GDM1 (cell line): ENCODE results near the gene ATAD3A.

Source experiments
- DNase-seq: peaks from one replicate; lab custom pipeline; 2025; lab: John Stamatoyannopoulos, UW

Gene ATAD3A

DNA sequence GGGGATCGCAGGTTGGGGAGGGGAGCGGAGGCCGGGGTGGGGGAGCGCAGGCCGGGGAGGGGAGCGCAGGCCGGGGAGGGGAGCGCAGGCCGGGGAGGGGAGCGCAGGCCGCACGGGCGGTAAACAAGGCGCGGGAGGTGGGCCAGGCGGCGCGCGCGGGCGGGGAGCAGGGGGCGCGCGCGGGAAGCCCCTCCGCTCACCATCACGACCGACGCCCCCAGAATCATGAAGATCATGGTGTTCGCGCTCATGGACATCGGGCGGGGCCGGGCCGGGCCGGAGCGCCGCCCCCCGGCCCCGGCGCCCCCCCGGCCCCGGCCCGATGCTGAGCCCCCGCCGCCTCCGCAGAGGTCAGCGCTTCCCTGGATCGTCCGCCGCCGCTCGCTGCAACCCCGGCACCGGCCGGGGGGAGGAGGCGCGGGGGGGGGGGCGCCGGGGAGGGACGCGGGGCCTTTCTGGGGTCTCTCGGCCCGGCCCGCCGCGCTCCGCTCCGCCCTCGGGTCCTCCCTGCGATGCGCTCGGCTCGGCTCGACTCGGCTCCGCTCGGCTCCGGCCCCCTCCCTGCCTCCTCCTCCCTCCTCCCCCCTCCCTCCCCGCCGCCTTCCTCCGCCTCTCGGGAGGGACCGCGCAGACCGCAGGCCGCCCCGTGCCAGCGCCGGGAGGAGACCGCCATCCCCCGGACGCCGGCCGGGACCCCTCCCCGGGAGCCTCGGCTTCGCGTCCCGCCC, 28.3 kb downstream of the ATAD3A start, which contains the start of gene TMEM240:
Gene TMEM240, minus strand, starts transcription at position 535 of the 728 bp plus-strand sequence. Its CDS starts 278 bp downstream, at position 257.
- DNase-seq: no peak

DNA sequence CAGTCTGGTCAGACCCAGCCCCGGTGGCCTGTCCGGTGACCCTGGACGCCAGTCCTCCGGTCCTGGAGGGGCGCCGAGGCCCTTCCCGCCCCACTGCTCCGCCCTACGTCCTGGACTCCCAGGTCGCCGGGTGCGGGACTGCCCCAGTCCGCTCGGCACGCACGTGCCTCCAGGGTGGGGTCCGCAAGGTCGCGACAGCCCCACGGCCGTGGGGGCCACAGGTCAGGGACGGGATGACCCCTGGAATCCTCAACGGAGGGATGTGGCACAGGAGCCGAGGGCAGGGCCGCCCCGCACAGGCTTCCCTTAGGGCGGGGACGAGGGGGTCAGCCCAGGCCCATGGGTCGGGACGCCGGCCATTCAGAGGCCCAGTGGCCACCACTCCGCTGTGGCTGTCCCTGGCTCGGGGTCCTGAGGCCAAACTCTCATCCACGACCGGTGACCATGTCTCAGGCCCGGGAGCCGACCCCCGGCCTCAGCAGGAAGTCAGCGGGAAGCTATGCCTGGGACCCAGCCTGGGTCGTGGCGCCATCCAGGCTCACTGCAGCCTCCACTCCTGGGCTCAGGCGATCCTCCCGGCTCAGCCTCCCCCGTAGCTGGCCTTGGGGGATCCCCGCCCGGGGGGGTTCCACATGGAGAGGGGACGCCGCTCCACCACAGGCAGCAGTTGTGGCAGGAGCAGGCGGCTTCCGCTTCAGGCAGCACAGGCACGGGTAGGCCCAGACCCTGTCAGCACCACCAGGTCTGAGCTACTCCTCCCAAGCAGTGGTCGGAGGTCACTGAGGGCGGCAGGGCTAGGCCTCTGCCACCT, 29.1 kb downstream of the ATAD3A start:
- DNase-seq: no peak

DNA sequence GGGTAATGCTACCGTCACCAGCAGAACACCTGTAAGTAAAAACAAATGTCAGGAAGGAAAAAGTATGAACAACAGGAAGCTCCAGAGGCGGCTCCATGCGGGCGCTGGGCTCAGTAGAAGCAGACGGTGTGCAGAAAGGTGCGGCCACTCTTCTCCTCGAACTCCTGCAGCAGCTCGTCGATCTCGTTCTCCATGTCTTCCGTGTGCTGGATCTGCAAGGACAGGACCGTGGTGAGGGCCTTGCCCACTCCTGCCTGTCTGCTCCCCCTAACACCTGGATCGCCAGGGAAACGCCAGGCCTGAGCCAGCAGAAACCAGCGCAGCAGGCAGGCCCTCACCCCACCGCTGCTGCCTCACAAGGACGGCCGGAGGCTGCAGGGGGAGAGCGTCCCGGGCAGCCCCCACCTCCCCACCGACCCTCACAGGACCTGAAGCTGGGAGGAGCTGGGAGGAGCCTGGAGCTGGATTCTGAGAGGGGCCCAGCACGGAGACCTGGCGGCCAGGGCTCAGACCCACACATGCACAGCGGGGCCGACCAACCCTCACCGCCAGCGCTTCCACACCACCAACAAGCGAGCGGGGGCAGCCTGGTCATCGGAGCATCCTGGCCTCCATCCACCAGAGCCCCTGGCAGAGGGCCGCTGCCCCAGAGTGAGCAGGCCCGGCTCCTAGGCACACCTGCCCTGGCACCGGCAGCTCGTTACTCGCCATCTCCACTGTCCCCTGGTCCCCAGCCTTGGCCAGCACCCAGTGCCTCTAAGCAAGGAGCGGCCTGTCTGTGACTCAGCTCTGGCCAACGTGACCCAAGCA, 30.2 kb downstream of the ATAD3A start:
- DNase-seq: no peak

DNA sequence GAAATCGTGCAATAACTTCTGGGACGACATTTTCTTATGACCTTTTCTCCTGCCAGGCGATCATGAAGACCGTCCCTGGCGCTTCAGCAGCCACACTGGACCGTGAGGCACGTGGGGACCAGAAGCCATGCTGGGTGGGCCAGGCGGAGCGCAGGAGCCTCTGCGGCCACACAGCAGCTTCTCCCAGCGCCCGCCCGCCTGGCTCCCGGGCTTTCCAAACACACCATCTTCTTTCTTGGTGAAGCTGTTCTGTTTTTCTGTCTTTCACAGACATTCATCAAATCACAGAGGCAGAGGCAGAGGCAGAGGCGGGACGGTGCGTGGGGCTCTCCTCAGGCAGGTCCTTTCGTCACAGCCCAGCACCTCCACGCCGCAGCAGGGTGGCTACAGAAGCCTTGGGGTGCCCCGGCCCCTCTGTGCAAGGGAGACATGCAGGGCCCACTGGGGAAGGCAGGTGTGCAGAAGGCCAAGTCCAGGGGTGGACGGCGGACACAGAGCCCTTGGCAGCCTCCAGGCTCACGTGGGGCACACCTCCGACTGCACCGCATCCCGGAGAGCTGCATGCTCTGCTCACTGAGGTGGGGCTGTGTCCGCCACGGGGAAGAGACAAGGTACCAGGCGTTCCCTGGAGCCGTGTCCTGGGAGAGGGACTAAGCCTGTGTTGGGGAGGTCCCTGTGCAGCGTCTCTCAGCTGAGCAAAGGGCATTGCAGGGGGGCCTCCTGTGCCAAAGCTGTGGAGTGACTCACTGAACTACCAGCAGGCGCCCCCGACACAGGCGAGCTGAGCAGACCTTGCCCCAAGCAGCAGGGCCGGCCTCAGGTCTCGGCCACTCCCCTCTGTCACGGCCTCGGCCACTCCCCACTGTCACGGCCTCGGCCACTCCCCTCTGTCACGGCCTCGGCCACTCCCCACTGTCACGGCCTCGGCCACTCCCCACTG, 31.1 kb downstream of the ATAD3A start:
- DNase-seq: no peak

DNA sequence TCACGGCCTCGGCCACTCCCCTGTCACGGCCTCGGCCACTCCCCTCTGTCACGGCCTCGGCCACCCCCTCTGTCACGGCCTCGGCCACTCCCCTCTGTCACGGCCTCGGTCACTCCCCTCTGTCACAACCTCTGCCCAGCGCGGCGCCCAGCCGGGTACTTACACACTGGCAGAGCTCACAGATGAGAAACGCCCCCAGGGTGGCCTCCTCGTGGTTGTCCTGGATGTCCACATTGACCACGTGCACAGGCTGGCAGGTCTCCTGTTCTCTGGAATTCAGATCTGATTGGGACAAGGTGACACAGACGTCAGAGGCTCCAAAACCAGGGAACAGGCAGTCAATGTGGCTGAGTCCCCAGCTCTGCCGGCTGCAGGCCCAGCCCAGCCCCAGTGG, 31.7 kb downstream of the ATAD3A start:
- DNase-seq: no peak

DNA sequence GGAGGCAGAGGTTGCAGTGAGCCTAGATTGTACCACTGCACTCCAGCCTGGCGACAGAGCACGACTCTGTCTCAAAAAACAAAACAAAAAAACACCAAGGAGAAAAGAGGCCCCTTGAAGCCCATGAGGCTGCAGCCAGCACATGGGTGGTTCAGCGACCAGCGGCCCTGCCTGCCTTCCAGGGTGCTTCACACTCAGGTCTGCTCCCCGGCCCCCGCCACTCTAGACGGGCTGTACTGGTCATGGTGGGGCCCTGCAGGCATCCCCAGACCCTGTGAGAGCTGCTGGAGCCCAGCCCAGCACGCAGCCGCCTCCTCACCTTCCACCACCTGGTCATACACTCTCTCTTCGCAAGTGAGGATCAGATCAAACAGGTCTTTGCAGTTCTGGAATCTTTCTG, 32.6 kb downstream of the ATAD3A start:
- no peak for DNase-seq

DNA sequence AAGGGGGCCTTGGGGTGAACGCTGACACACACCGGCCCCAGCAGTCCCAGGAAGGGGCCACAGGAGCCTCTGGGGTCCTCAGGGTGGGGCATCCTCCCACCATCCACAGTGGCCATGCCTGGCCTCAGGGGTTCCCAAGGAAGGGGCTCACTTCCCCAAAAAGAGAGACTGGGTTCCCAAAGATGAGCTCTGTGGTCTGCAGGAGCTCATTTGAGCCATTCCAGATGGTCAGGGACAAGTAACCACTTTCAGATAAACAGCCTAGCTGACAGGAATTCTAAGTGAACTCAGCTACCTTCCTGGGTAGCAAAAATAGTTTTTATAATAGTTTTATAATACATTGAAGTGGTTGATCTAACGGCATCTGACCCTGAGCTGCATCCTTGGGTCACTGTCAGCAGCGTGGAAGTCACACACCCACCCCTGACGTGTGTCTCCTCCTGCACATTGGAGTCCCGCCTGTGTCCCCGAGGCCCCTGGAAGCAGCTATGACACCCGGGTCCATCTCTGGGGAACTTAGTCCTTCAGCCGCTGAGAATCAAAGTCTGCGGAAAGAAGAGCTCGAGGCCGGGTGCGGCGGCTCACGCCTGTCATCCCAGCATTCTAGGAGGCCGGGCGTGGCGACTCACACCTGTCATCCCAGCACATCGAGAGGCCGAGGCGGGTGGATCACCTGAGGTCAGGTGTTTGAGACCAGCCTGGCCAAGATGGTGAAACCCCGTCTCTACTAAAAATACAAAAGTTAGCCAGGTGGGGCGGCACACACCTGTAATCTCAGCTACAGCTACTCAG, 34.2 kb downstream of the ATAD3A start:
- no peak for DNase-seq

DNA sequence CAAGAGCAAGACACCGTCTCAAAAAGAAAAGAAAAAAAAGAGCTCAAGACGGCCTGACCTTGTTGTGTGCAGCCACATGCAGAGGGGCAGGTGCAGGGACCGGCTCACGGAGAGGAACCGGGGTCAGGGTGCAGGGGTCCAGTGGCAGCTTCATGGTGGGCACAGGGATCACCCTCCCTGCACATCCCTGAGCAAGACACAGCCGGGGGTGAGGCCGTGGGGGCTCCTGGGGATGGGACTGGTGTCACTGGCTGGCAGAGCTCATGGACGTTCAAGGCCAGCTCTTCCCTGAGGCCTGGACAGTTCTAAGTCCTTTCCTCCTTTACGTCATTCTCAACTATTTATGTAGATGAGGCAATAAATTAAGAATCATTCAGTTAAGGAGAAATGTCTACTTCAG, 35.0 kb downstream of the ATAD3A start:
- no peak for DNase-seq

DNA sequence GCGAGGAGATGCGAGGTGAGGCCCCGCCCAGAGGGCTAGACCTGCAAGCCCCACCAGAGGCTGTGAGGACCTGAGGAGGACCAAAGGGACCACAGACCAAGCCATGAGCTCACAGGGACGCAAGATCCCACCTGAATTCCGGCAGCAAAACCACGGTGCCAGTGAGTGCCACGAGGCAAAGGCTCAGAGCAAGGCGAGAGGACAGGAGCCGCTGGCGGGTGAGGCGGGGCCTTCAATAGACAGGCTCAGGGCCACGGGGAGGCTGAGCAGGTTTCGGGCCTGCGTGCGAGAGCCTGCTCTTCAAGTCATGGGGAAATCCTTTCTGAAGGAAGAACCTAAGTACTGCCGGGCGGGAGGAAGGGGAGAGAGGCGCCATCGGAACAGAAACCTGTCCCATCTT, 35.5 kb downstream of the ATAD3A start:
- no peak for DNase-seq

DNA sequence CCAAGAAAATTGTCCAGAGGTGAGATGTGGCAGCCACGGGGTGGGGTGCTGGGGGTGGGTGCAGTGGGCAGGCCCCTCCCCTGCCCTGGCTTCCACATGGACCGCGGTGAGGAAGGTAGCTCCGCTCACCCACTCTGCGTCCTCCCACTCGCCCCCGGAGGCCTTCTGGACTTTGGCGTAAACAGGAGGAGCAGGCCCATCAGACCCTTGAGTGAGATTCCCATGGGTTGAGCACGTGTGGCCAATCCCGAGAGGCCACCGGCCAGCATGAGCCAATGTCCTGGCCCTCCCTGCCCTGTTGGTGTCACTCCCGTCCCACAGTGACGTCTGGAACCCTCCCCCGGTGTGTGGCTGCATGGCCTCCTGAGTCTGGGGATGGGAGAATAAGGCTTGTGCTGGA, 36.6 kb downstream of the ATAD3A start:
- DNase-seq: no peak

DNA sequence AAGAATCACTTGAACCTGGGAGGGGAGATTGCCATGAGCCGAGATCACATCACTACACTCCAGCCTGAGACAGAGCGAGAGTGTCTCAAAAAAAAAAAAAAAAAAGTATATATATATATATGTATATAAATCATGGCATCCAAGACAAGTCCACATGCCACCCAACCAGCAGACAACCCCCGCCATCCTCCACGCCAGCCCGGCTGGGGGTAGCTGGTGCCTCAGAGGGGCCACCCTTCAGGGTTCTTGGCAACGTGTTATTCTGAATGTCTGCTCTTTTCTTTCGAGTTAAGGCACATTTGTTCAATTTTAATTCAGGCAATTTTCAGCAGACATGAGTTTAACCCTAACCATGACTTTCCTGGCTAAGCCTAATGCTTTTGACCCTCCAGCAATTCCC, 38.1 kb downstream of the ATAD3A start:
- DNase-seq: no peak

DNA sequence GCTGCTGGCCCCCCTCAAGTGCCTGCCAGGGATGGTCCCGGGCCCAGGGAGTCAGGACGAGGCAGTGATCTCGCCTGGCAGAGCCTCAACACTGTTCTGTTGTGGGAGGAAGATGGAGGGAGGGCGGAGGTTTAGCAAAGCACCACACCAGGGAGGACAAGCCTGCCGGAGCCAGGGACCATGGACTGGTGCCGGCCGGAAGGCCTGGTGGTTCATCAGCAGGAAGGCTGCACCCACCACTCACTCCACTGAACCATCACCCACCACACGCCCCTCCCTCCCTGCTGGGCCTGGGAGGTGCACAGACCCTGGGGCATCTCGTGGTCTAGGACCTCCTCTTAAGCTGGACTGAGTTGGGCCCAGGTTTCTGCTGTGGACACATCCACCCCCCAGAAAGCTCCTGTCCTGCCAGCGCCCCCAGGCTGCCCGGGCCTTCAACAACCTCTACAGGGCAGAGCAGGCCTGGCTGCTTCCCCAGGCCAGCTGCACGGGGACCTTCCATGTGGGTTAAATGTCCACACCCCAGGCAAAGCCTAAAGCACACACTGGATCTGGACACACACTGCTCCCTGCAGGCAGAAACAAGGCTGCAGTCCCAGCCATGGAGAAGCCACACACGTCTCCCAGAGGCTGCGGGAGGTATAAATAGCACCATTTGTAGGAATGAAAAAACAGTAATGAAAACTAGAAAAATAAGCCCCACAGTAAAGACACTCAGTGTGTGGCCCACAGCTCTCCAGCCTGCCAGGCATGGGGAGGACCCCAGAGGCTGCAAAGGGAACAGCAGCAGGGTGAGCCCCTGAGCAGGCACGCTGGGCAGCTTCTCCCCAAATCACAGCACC, 38.9 kb downstream of the ATAD3A start:
- DNase-seq: no peak

DNA sequence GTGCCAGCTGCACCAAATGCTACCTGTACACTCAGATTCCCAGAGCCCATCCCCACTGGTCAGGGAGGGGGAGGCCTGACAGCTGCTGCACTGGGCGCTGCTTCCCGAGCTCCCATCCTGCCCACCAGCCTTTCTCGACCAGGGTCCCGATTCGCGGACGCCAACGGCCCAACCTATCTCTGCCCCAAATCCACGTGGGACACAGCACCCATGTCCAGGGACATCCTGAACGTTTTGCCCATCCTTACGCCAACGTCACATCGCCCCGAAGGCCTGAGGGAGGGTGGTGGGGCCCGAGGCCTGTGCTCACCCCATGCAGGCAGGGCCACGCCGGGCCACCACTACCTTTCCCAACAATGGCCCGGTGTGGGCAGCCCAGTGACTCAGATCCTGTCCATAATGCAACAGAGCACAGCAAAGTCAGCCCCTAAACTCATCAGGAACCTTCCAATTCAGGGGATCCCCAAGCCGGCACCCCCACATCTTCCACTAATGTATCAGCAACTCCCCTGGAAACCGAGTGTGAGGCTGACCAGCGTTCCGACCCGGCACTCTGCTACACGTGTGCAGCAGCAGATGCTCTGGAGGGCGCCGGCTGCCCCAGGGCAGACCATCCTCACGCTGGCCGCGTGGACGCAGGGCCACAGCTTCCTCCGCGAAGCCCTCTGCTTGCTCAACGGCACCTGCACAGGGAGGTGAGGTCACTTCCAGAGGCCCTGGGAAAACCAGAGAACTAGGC, 39.7 kb downstream of the ATAD3A start:
- no peak for DNase-seq

DNA sequence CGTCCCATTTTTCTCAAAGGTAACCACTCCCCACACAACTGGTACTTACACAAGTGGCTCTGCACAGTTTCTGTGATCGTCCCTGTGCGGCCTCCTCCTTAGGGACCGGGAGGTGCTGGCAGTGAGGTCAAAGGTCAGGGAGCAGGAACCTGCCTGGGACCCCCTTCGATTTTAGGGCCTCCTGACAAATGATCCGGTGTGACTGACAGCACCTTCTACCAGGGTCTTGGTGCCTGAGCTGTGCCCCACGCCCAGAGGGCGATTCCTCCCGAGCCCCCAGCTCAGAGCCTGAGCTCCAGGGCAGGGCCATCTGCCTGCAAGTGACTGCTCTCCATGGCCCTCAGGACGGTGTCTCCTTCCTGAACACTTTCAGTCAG, 40.3 kb downstream of the ATAD3A start:
- DNase-seq: no peak

DNA sequence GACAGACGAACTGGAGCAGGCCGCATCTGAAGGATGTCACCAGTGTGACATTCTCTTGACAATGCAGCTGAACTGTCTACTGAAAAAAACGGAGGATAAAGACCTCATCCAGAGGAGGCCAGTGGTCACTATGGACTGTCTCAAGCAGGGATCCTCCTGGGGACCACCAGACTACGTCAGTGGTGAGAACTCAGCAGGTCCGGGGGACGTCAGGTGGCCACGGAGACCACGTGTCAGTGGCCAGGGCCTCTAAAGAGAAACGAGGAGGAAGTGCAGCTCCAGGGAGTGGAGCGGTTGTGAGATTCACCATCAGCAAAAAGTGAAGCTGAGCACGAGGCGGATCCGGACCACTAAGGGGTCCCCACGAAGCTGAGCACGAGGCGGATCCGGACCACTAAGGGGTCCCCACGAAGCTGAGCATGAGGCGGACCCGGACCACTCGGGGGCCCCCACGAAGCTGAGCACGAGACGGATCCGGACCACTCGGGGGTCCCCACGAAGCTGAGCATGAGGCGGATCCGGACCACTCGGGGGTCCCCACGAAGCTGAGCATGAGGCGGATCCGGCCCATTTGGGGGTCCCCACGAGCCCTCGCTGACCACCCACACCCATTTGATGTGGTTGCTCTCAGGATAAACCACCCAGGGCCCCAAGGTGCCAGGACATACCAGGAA, 42.0 kb downstream of the ATAD3A start:
- DNase-seq: no peak

DNA sequence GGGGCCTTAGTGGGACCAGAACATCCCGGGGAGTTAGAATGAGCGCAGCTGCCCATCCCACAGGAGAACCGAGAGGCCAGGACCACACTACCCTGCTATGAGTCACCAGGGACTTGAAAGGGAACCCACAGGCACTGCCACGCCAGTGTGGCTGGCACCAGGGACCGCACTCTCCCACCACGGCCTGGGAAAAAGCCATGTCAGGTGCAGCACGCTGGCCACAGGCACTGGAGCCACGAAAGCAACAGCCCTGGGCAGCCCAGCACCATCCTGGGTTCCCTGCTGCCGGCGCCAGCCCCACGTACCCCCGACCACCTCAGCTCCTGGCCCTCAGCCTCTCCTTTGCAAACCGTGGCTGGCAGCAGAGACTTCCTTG, 42.6 kb downstream of the ATAD3A start:
- DNase-seq: no peak

DNA sequence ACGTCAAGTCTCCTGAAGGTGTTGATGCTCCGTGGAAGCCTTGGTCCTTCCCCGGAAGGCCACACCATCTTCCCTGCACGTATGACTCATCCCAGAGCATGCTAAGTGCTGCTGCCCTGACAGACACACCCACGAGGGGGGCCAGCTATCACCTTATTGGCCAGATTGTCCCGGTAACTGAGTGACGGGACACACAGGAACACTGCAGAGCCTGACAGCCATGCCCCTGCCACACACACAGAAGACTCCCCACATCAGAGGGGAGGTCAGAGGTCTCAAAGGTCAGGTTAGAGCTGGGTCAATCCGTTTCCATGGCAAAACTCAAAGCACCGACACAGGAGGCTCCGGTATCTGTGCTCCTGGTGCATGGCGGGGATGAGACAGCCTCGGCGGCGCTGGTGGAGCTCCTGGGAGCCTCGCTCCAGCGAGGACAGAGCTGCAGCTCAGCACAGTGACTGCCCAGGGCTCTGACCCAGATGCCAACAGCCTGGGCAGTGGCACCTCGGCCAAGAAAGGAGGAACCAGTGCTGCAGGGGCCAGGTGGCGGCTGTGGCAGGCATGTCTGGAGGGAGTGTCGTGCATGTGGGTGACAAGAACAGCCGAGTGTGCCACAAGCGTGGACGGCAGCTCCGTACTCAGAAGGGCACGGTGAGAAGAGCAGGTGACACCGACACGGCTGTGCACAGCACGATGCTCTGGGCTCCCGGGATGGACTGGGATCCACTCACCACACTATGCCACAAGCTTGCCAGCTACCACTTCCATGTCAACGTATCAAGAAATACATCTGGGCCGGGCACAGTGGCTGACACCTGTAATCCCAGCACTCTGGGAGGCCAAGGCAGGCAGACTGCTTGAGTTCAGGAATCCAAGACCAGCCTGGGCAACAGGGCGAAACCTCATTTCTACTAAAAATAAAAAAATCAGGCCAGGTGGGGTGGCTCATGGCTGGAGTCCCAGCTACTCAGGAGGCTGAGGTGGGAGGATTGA, 43.3 kb downstream of the ATAD3A start:
- no peak for DNase-seq
